H1 (cell line): ENCODE measurements around the gene TOP2A.

ENCODE experiments used
- CHD1 ChIP-seq: IDR thresholded peaks from 2 replicates; pipeline ENCODE4 v1.6.1; 2012; ENCODE audit warnings: low read depth, low read length, improper control_type of control experiment
- CHD2 ChIP-seq: IDR thresholded peaks from 2 replicates; pipeline ENCODE4 v1.6.1; 2012; ENCODE audit warnings: low read length, improper control_type of control experiment
- CTCF ChIP-seq, 3 experiments: IDR thresholded peaks; 1 replicate in 2 of 3; 2 replicates in 1 of 3; pipeline versions ENCODE4 v1.5.1 to v1.6.1; 2011; ENCODE audit warnings: low read length in 3 of 3, mild to moderate bottlenecking in 3 of 3, inconsistent platforms in 2 of 3, low read depth in 1 of 3, moderate library complexity in 1 of 3; ENCODE audit not compliant: insufficient read depth in 1 of 3; ENCODE audit errors: control extremely low read depth in 1 of 3
- EP300 ChIP-seq, 2 experiments: IDR thresholded peaks; 1 replicate in 1 of 2; 2 replicates in 1 of 2; pipeline ENCODE4 v1.6.1; 2011 to 2012; ENCODE audit warnings: low read depth in 2 of 2, low read length in 2 of 2, mild to moderate bottlenecking in 2 of 2, borderline replicate concordance in 1 of 2, inconsistent platforms in 1 of 2, moderate library complexity in 1 of 2
- EZH2 ChIP-seq: fragments of 200-600 bp; sonication (generic); IDR thresholded peaks from 2 replicates; pipeline ENCODE4 v1.7.1; 2012; ENCODE audit warnings: low read depth, mild to moderate bottlenecking, moderate library complexity, low read length, inconsistent platforms; ENCODE audit not compliant: severe bottlenecking
- HDAC6 ChIP-seq: IDR thresholded peaks from one replicate; pipeline ENCODE4 v1.7.1; 2012; ENCODE audit warnings: low read depth, mild to moderate bottlenecking, inconsistent platforms, low read length, moderate library complexity
- RAD21 ChIP-seq, 2 experiments: IDR thresholded peaks in 1 of 2; conservative IDR thresholded peaks in 1 of 2; 2 replicates each; pipeline ENCODE4 v1.6.1; 2011; ENCODE audit warnings: low read depth in 2 of 2, low read length in 2 of 2, improper control_type of control experiment in 1 of 2, inconsistent platforms in 1 of 2, mild to moderate bottlenecking in 1 of 2, moderate library complexity in 1 of 2
- RFX5 ChIP-seq: IDR thresholded peaks from 2 replicates; pipeline ENCODE4 v1.6.1; 2011; ENCODE audit warnings: low read depth, low read length, improper control_type of control experiment, borderline replicate concordance
- SRF ChIP-seq: IDR thresholded peaks from 2 replicates; pipeline ENCODE4 v1.6.1; 2011; ENCODE audit warnings: mild to moderate bottlenecking, low read depth, low read length, moderate library complexity
- SUZ12 ChIP-seq: fragments of 200-600 bp; sonication (generic); IDR thresholded peaks from 2 replicates; pipeline ENCODE4 v1.6.1; 2012; ENCODE audit warnings: mild to moderate bottlenecking, inconsistent platforms, low read length, moderate library complexity, mixed read lengths

- no peak for TF ChIP-seq CHD1
- TF ChIP-seq CTCF (IDR thresholded peaks at IDR 0.05; ENCODE audit: control extremely low read depth in 1 of 3, insufficient read depth in 1 of 3, low read depth in 1 of 3, low read length in 3 of 3): no peak
- TF ChIP-seq RAD21 (IDR thresholded peaks at IDR 0.05 in 1 of 2, conservative IDR thresholded peaks at IDR 0.05 in 1 of 2; ENCODE audit: low read depth in 2 of 2, low read length in 2 of 2): no peak
- TF ChIP-seq CHD2: no peak
- TF ChIP-seq HDAC6: no peak
- TF ChIP-seq EP300 (IDR thresholded peaks at IDR 0.05; ENCODE audit: borderline replicate concordance in 1 of 2, low read depth in 2 of 2, low read length in 2 of 2): no peak
- TF ChIP-seq SUZ12: no peak
- TF ChIP-seq SRF: no peak
- TF ChIP-seq EZH2: no peak
- no peak for TF ChIP-seq RFX5
These were observed 26.5 kb upstream of the TOP2A start for GRCh38 chr17:40443988-40444899.
